ENCODE measurements around the gene FBRS.

DNA sequence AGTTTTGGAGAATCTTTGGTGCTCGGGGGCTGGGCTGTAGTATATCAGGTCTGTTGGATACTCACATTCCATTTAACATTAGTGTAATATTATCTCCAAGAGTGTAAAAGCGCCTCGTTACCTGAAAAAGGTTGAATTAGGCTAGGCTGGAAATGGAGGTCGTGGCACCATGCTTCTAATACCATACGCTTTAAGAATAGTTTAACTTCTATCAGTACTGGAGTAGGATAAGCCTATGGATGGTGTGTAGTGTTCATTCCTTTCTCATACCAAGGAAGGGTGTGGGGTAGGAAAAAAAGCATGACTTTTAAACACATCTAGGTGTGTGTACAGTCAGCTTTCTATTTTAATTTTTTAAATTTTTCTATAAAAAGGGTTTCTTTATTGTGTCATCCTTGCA is 42.7 kb downstream of the FBRS start:
- TF ChIP-seq, protein P1, sequence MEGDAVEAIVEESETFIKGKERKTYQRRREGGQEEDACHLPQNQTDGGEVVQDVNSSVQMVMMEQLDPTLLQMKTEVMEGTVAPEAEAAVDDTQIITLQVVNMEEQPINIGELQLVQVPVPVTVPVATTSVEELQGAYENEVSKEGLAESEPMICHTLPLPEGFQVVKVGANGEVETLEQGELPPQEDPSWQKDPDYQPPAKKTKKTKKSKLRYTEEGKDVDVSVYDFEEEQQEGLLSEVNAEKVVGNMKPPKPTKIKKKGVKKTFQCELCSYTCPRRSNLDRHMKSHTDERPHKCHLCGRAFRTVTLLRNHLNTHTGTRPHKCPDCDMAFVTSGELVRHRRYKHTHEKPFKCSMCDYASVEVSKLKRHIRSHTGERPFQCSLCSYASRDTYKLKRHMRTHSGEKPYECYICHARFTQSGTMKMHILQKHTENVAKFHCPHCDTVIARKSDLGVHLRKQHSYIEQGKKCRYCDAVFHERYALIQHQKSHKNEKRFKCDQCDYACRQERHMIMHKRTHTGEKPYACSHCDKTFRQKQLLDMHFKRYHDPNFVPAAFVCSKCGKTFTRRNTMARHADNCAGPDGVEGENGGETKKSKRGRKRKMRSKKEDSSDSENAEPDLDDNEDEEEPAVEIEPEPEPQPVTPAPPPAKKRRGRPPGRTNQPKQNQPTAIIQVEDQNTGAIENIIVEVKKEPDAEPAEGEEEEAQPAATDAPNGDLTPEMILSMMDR (IDR thresholded peaks at IDR 0.05; ENCODE audit: low read depth, low read length, poor library complexity, severe bottlenecking): no peak
- no peak for TF ChIP-seq EZH2phosphoT487 (IDR thresholded peaks at IDR 0.05; ENCODE audit: borderline replicate concordance, low read length)
